C4-2B (cell line): ENCODE results near the gene HPX.
"Not testable (repeated sequence)": the region's sequence is repeated elsewhere in the genome, so short reads cannot be mapped to it uniquely, and the experiment has no call there.

ENCODE experiments used
- H3K27ac ChIP-seq: fragments of 450-650 bp; 2 replicates; pipeline ENCODE4 v1.5.1; 2017
- ZFX ChIP-seq: fragments of 450-650 bp; IDR thresholded peaks from 2 replicates; pipeline ENCODE4 v1.6.1; 2017
- TF ChIP-seq, protein P1 (sequence below): fragments of 450-650 bp; conservative IDR thresholded peaks from 2 replicates; pipeline ENCODE4 v1.5.1; 2017; ENCODE audit warnings: mild to moderate bottlenecking

HPX gene

DNA sequence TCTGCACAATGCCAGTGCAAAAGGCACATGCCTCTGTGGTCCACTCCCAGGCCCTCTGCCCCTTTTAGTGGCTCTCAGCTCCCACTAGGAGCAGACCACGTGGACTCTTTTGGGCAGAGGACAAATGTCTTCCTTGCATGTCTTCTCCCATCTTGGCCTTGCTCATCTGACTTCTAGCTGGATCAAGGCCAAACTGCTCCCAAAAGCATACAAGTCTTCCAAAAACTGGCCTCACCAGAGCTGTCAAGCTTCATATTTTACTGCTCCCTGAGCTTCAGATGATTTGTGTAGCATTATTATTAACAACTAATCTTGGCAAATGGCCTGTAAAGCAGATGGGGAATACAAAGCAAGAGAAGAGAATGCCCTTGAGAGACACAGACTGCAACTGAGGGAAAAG is 43.6 kb downstream of the HPX start:
- H3K27ac ChIP-seq: no peak overlapping the region
- TF ChIP-seq, protein P1, sequence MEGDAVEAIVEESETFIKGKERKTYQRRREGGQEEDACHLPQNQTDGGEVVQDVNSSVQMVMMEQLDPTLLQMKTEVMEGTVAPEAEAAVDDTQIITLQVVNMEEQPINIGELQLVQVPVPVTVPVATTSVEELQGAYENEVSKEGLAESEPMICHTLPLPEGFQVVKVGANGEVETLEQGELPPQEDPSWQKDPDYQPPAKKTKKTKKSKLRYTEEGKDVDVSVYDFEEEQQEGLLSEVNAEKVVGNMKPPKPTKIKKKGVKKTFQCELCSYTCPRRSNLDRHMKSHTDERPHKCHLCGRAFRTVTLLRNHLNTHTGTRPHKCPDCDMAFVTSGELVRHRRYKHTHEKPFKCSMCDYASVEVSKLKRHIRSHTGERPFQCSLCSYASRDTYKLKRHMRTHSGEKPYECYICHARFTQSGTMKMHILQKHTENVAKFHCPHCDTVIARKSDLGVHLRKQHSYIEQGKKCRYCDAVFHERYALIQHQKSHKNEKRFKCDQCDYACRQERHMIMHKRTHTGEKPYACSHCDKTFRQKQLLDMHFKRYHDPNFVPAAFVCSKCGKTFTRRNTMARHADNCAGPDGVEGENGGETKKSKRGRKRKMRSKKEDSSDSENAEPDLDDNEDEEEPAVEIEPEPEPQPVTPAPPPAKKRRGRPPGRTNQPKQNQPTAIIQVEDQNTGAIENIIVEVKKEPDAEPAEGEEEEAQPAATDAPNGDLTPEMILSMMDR: no peak
- no peak for TF ChIP-seq ZFX

DNA sequence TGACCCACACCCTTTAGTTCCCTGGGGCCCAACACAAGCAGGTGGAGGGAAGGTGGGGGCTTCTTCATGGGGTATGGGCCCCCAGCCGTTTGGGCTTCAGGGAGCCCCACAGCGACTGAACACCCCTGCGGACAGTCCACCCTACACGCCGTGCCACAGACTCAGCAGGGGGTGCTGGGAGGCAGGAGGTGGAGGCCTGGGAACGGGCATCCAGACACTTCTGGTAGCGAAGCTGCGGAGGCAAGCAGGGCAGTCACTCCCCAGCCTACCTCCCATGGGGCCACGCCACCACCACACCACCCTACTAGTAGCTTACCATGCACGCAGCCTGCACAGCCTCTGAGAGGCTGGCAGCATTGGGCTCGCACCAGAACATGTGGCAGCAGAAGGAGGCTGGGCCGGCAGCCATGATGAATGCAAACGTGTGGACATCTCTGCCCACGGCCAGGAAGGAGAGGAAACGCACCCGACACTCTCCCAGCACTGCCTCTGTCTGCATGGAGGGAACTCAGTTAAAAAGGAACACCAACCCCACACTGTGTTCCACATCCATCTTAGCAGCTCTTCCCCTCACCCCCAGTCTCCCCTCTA is 45.2 kb downstream of the HPX start:
- no peak for TF ChIP-seq ZFX
- TF ChIP-seq, protein P1: no peak
- peak overlapping the region; percentile 2 for H3K27ac ChIP-seq

DNA sequence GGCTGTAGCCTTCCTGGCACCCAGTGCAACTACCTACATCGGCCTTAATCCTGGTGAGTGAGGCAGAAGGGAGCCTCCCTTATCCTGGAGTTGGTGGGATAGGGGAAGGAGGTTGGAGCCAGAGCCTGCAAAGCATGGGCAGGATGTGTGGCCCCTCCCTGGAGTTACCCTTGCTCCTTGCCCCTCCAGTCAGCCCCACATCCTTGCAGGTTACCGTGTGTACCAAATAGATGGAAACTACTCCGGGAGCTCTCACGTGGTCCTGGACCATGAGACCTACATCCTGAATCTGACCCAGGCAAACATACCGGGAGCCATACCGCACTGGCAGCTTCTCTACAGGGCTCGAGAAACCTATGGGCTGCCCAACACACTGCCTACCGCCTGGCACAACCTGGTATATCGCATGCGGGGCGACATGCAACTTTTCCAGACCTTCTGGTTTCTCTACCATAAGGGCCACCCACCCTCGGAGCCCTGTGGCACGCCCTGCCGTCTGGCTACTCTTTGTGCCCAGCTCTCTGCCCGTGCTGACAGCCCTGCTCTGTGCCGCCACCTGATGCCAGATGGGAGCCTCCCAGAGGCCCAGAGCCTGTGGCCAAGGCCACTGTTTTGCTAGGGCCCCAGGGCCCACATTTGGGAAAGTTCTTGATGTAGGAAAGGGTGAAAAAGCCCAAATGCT is 46.7 kb downstream of the HPX start:
- H3K27ac ChIP-seq: no peak overlapping the region
- TF ChIP-seq, protein P1: no peak
- no peak for TF ChIP-seq ZFX

DNA sequence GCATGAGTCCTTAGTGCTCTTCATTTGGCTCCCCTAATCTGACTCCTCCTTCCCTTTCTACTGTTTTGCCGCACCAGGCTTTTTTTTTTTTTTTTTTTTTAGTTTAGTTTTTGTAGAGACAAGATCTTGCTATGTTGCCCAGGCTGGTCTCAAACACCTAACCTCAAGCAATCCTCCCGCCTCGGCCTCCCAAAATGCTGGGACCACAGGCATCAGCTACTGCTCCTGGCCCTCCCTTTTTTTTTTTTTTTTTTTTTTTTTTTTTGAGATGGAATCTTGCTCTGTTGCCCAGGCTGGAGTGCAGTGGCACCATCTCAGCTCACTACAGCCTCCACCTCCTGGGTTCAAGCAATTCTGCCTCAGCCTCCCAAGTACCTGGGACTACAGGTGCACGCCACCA is 48.5 kb downstream of the HPX start:
- H3K27ac ChIP-seq: not testable (repeated sequence)

DNA sequence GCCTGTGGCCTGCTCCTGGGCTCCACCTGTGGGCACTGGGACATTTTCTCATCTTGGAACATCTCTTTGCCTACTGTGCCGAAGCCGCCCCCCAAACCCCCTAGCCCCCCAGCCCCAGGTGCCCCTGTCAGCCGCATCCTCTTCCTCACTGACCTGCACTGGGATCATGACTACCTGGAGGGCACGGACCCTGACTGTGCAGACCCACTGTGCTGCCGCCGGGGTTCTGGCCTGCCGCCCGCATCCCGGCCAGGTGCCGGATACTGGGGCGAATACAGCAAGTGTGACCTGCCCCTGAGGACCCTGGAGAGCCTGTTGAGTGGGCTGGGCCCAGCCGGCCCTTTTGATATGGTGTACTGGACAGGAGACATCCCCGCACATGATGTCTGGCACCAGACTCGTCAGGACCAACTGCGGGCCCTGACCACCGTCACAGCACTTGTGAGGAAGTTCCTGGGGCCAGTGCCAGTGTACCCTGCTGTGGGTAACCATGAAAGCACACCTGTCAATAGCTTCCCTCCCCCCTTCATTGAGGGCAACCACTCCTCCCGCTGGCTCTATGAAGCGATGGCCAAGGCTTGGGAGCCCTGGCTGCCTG is 49.2 kb downstream of the HPX start:
- no peak for TF ChIP-seq ZFX
- TF ChIP-seq, protein P1: no peak
- H3K27ac ChIP-seq: no peak overlapping the region

DNA sequence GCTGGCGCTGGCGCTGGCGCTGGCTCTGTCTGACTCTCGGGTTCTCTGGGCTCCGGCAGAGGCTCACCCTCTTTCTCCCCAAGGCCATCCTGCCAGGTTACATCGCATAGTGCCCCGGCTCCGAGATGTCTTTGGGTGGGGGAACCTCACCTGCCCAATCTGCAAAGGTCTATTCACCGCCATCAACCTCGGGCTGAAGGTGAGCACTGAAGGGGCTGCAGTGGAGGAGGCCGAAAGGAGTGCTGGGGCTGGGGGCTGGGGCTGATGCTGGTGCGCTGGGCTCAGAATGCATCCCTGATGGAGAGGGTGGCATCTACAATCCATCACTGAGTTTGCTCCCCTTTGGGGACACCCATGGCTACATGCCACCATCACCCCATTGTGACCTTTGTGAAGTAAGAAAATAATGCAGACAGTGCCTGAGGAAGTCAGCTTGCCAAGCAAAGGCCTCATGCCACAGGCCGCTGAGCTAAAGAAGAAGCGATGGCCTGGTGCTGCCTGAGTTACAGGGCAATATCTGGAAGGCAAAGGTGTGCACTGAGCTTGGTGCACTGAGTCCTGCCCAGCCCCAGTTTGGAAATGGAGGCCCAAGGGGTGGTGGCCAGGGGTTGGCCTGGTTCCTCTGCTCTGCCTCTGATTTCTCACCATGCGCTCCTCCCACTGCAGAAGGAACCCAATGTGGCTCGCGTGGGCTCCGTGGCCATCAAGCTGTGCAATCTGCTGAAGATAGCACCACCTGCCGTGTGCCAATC is 49.9 kb downstream of the HPX start:
- peak overlapping the region; percentile 68 for H3K27ac ChIP-seq
- TF ChIP-seq, protein P1: no peak
- no peak; the same call in 1 of the 2 replicates for TF ChIP-seq ZFX

DNA sequence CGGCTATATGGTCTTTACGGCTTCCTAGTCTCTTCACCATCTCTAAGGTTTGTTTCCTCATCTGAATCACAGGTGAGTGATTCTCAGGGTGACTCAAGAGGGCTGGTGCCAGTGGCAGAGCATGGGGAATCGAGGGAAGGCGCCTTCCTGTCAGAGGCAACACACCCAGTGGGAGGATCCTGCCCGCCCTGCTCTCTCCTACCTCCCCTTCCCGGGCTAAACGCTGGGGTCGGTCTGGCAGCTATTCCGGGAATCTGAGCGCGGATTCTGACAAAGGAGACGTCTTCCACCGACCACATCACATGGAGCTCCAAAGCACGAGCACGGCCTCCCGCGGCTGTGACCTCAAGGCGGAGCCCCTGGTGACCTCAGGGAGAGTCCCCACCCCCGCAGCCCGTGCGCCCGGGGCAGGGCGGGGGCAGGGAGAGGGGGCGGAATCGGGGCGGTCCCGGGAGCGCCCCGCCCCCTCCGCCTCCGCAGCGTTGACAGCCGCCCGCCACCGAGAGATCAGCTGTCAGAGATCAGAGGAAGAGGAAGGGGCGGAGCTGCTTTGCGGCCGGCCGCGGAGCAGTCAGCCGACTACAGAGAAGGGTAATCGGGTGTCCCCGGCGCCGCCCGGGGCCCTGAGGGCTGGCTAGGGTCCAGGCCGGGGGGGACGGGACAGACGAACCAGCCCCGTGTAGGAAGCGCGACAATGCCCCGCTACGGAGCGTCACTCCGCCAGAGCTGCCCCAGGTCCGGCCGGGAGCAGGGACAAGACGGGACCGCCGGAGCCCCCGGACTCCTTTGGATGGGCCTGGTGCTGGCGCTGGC is 50.7 kb downstream of the HPX start, which contains the start of gene SMPD1:
Gene SMPD1 (plus strand): TSS at position 570 of the 813 bp plus-strand sequence. CDS start 125 bp downstream, at position 695.
- peak within 1 kb of the TSS; percentile 68 for H3K27ac ChIP-seq
- TF ChIP-seq ZFX: peak; percentile 57
- TF ChIP-seq, protein P1: no peak
